Adrenal gland (tissue), 5 donors: Measurements from ENCODE around the gene GRIP1.

Experiments used
- CTCF ChIP-seq, 6 experiments: fragments of 450-650 bp in 4 of 6; fragments of 200-600 bp in 2 of 6; sonication (generic) in 1 of 6; IDR thresholded peaks; 1 replicate in 5 of 6; 2 replicates in 1 of 6; pipeline versions ENCODE4 v1.5.1 to v1.8.0; 2016 to 2021; ENCODE audit warnings: antibody characterized with exemption in 6 of 6, mild to moderate bottlenecking in 2 of 6, moderate library complexity in 1 of 6
- POLR2A ChIP-seq, 2 donors: fragments of 450-650 bp; IDR thresholded peaks; one replicate each; pipeline ENCODE4 v1.6.1; 2017; ENCODE audit warnings: antibody characterized with exemption in 2 of 2, mild to moderate bottlenecking in 2 of 2, moderate library complexity in 1 of 2
- donor health status: DM: no; HTN: no; CAD: no.

GRCh38 chr12:66533767-66534166, 145.1 kb downstream of the GRIP1 start:
- TF ChIP-seq POLR2A (IDR thresholded peaks at IDR 0.05) (no peak), CTCF (IDR thresholded peaks at IDR 0.05) (no peak)
